Esophagus muscularis mucosa (tissue), 4 donors: ENCODE measurements around the gene MME. TPM values are rescaled to one million over a fixed set of nuclear protein-coding genes. Genes with fewer than 3 reads are reported as not detected.
A peak's percentile ranks its signal among the peaks of the same experiment; 100 is the strongest.

Experiments
- DNase-seq: peaks from one replicate; pipeline ENCODE4 v3.0.0-alpha.2; 2017; ENCODE audit errors: extremely low spot score
- H3K27ac ChIP-seq, 4 donors: fragments of 200-600 bp; sonication (generic); replicated peaks in 1 of 4; 1 replicate in 3 of 4; 2 replicates in 1 of 4; pipeline ENCODE4 v1.5.1; 2016 to 2019; ENCODE audit warnings: mild to moderate bottlenecking in 1 of 4
- H3K27me3 ChIP-seq, 4 donors: fragments of 200-600 bp; sonication (generic); one replicate each; pipeline versions ENCODE4 v1.5.1 to v1.6.0; 2016 to 2019
- H3K36me3 ChIP-seq, 4 donors: fragments of 200-600 bp; sonication (generic); one replicate each; pipeline ENCODE4 v1.5.1; 2016 to 2019
- H3K4me1 ChIP-seq, 4 donors: fragments of 200-600 bp; sonication (generic); one replicate each; pipeline ENCODE4 v1.5.1; 2016 to 2019
- H3K4me3 ChIP-seq, 4 donors: fragments of 200-600 bp; sonication (generic); 1 replicate in 2 of 4; 2 replicates in 2 of 4; pipeline ENCODE4 v1.5.1; 2016 to 2019; ENCODE audit warnings: mild to moderate bottlenecking in 4 of 4, moderate library complexity in 1 of 4
- H3K9me3 ChIP-seq, 4 donors: fragments of 200-600 bp; sonication (generic); 1 replicate in 3 of 4; 2 replicates in 1 of 4; pipeline ENCODE4 v1.5.1; 2016 to 2019
- CTCF ChIP-seq, 3 experiments: fragments of 200-600 bp in 2 of 3; fragments of 450-650 bp in 1 of 3; sonication (generic) in 2 of 3; IDR thresholded peaks; one replicate each; pipeline ENCODE4 v1.5.1; 2017 to 2019; ENCODE audit warnings: antibody characterized with exemption in 3 of 3, mild to moderate bottlenecking in 2 of 3, moderate library complexity in 1 of 3
- EP300 ChIP-seq: sonication (generic); formaldehyde crosslinking; IDR thresholded peaks from one replicate; pipeline ENCODE4 v1.6.1; 2017; ENCODE audit warnings: antibody characterized with exemption
- POLR2A ChIP-seq: fragments of 450-650 bp; IDR thresholded peaks from one replicate; pipeline ENCODE4 v1.6.1; 2017; ENCODE audit warnings: antibody characterized with exemption, moderate library complexity, mild to moderate bottlenecking, low read depth
- POLR2AphosphoS5 ChIP-seq, 2 donors: sonication (generic); formaldehyde crosslinking; IDR thresholded peaks; one replicate each; pipeline ENCODE4 v1.6.1; 2017; ENCODE audit warnings: antibody characterized with exemption in 2 of 2
- WGBS: methylation state at CpG from one replicate; pipeline ENCODE4 v1.1.5; 2018; 5-methylcytosine and 5-hydroxymethylcytosine counted together
- intact Hi-C: fragments of 100-400 bp; cut with DNase I; formaldehyde crosslinking; loops from one replicate; pipeline ENCODE4 v1.15.1; 2023
- total RNA-seq, 4 donors: library from RNA; depleted of rRNA; stranded (reverse); fragments of >200 nt; gene quantifications; one replicate each; pipeline versions ENCODE4 v1.1.0 to v1.2.1, GENCODE V29; 2016

MME gene
- total RNA-seq, result 1 to 10 TPM; 1.7 to 6.5 (median 4.5) TPM

DNA sequence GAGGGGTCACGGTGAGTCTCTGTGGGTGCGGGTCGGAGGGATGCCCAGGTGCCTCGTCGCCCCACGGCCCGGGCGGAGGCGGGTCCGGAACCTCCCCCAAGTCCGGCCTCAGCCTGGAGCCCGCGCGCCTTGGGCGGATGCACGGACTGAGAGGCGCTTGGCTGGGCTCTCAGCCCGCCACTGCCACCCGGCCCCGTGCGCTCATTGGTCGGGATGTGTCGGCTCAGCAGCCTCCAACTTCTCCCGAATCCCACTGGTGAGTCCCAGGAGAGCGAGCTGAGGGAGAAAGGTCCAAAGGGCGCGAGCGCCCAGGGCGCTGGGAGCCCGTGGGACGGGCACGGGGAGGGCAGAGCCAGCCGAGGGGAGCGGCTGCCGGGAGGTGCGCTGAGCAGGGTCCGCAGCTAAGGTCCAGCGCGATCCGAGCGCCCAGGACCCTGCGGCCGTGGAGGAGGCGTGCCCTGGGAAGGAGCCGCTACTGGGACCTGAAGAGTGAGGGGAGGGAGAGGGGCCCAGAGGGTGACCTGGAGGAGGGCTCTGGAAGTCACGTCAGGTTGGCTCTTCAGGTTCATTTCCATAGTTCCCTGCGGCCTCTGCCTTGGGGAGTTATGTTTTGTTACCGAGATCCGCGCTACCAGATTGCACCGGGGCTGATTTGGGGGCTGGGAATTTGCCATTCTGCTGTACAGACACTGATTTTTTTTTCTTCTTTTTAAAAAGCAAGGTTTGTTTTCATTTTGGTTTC lies at the start of gene MME:
MME (plus strand) TSS at position 574 of the 742 bp plus-strand sequence. CDS start 3,849 bp downstream, outside the sequence.
- H3K4me3 ChIP-seq, result peak within 1 kb of the TSS; percentile 55 to 64 (median 56)
- H3K9me3 ChIP-seq, result no peaks in the 10 kb centered on the region
- peaks cover 0 to 43% (median 15%) of the 10 kb centered on the region in 4 donors for H3K27me3 ChIP-seq
- no peak for TF ChIP-seq POLR2AphosphoS5 (IDR thresholded peaks at IDR 0.05)
- no peak for TF ChIP-seq POLR2A
- no peak for TF ChIP-seq CTCF (IDR thresholded peaks at IDR 0.05)
- H3K27ac ChIP-seq, result no peak within 1 kb of the TSS
- DNase-seq, result no peak
- peaks cover 20 to 24% (median 22%) of the 10 kb centered on the region in 4 donors for H3K4me1 ChIP-seq
- under 1% methylated on average over 25 of the region's 51 CpGs for WGBS
- no peaks in the 10 kb centered on the region for H3K36me3 ChIP-seq
- intact Hi-C loops, result no loop called here

- no peaks in the 10 kb centered on the region for H3K9me3 ChIP-seq
- no peak overlapping the region for H3K27ac ChIP-seq
- intact Hi-C loops, result no loop called here
- no peaks in the 10 kb centered on the region for H3K4me1 ChIP-seq
- H3K27me3 ChIP-seq, result no peaks in the 10 kb centered on the region
- no peak for DNase-seq
- TF ChIP-seq EP300, result no peak
- TF ChIP-seq POLR2A, result no peak
- no peak for TF ChIP-seq POLR2AphosphoS5 (IDR thresholded peaks at IDR 0.05)
- no peak for TF ChIP-seq CTCF (IDR thresholded peaks at IDR 0.05)
- no peak overlapping the region for H3K4me3 ChIP-seq
- no peaks in the 10 kb centered on the region for H3K36me3 ChIP-seq
Measured at GRCh38 chr3:155031186-155031585, 48.9 kb upstream of the MME start.

GRCh38 chr3:155032918-155033317 lies 47.2 kb upstream of the MME start:
- Histone ChIP-seq H3K27ac (no peak overlapping the region), H3K4me3 (no peak overlapping the region), H3K36me3 (no peaks in the 10 kb centered on the region), H3K27me3 (no peaks in the 10 kb centered on the region), H3K9me3 (no peaks in the 10 kb centered on the region), H3K4me1 (no peaks in the 10 kb centered on the region)
- no peak for DNase-seq
- intact Hi-C loops, result no loop called here
- TF ChIP-seq EP300, result no peak
- no peak for TF ChIP-seq POLR2AphosphoS5 (IDR thresholded peaks at IDR 0.05)
- no peak for TF ChIP-seq CTCF (IDR thresholded peaks at IDR 0.05)

DNA sequence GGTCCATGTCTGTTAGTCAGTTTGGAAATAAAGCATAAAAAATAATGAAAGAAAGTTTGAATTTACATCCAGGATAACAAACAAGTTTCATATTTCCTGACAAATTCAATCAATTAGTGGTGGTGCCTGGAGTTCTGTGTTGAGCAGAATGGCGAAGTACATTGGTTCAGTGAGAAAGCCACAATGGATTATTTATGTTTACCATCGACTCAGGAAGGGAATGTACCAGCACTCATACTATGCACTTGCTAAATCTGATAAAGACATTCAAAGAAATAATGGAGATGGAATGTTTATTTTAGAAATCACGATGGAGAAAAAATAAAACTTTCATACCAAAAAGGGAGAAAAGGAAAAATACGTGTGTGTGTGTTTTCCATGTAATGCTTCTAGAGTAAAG lies 45.3 kb upstream of the MME start:
- WGBS, result 75% methylated on average over 4 of the region's 4 CpGs
- intact Hi-C loops, result no loop called here
- Histone ChIP-seq H3K4me1 (no peaks in the 10 kb centered on the region), H3K27me3 (no peaks in the 10 kb centered on the region), H3K36me3 (no peaks in the 10 kb centered on the region), H3K4me3 (no peak overlapping the region), H3K27ac (no peak overlapping the region), H3K9me3 (no peaks in the 10 kb centered on the region)
- no peak for DNase-seq
- TF ChIP-seq EP300 (no peak), POLR2A (no peak)

DNA sequence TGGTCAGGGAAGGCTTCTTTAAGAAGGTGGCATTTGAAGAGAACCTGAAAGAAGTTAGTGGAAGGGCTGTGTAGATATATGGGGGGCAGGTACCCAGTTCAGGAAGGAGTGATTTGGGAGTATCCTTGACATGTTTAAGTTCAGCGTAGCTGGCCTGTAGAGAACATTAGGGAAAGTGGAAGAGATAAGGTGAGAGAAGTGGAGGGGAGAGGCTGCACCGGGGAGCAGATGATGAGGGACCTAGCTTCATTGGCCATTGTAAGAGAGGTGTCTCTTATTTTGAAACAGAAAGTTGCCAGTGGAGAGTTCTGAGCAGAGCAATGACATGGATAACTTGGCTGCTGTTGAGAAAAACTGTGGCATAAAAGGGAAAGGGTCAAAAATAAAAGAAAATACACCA lies 44.6 kb upstream of the MME start:
- WGBS, result 84% methylated on average over 2 of the region's 2 CpGs
- intact Hi-C loops, result no loop called here
- no peaks in the 10 kb centered on the region for H3K27me3 ChIP-seq

More for the DNA sequence above, 44.6 kb upstream of the MME start:
- Histone ChIP-seq H3K9me3 (no peaks in the 10 kb centered on the region), H3K4me1 (no peaks in the 10 kb centered on the region), H3K27ac (no peak overlapping the region), H3K4me3 (no peak overlapping the region), H3K36me3 (no peaks in the 10 kb centered on the region)
- TF ChIP-seq CTCF (IDR thresholded peaks at IDR 0.05) (no peak), POLR2AphosphoS5 (IDR thresholded peaks at IDR 0.05) (no peak), EP300 (no peak), POLR2A (no peak)
- DNase-seq, result no peak
